Cardiac muscle cell (in vitro differentiated cells and primary cell): ENCODE results near the gene RNF217. TPM values are rescaled to one million over a fixed set of nuclear protein-coding genes. Genes with fewer than 3 reads are reported as not detected.
"Not testable (repeated sequence)": the region's sequence is repeated elsewhere in the genome, so short reads cannot be mapped to it uniquely, and the experiment has no call there.

Source experiments
- DNase-seq, 2 donors: peaks; one replicate each; pipeline versions ENCODE4 v3.0.0 to v3.0.0-alpha.2; 2010 to 2017; ENCODE audit warnings: low read depth in 1 of 2, low spot score in 1 of 2
- H3K27ac ChIP-seq: fragments of 200-600 bp; sonication (generic); 2 replicates; pipeline ENCODE4 v1.5.1; 2016
- H3K27me3 ChIP-seq: fragments of 200-600 bp; sonication (generic); 2 replicates; pipeline ENCODE4 v1.6.0; 2016; ENCODE audit warnings: control low read depth
- H3K36me3 ChIP-seq: fragments of 200-600 bp; sonication (generic); 2 replicates; pipeline ENCODE4 v1.5.1; 2016; ENCODE audit warnings: control low read depth
- H3K4me1 ChIP-seq: fragments of 200-600 bp; sonication (generic); 2 replicates; pipeline ENCODE4 v1.8.1; 2017; ENCODE audit warnings: low read depth, mild to moderate bottlenecking, mixed run types
- H3K4me3 ChIP-seq: fragments of 200-600 bp; sonication (generic); 2 replicates; pipeline ENCODE4 v1.5.1; 2016; ENCODE audit warnings: mild to moderate bottlenecking
- H3K9me3 ChIP-seq: fragments of 200-600 bp; sonication (generic); 2 replicates; pipeline ENCODE4 v1.5.1; 2017; ENCODE audit warnings: low read depth, mild to moderate bottlenecking, control low read depth
- polyA plus RNA-seq: library from polyadenylated mRNA; unstranded; fragments of >200 nt; fragmentation: Nextera tagmentation; extraction: Ambion mirVana; gene quantifications from 2 replicates; pipeline ENCODE4 v1.2.1, GENCODE V29; 2016
- total RNA-seq: library from RNA; depleted of rRNA; stranded (reverse); fragments of >200 nt; gene quantifications from 2 replicates; pipeline ENCODE4 v1.2.3, GENCODE V29; 2016
- TF ChIP-seq, protein P1 (sequence below): IDR thresholded peaks from 2 replicates; pipeline ENCODE4 v1.5.1; 2012; ENCODE audit warnings: low read depth, mild to moderate bottlenecking, low read length

Gene RNF217
- total and polyA plus RNA-seq, 2 experiments from 2014 or later: 9.4 to 27.1 TPM

DNA sequence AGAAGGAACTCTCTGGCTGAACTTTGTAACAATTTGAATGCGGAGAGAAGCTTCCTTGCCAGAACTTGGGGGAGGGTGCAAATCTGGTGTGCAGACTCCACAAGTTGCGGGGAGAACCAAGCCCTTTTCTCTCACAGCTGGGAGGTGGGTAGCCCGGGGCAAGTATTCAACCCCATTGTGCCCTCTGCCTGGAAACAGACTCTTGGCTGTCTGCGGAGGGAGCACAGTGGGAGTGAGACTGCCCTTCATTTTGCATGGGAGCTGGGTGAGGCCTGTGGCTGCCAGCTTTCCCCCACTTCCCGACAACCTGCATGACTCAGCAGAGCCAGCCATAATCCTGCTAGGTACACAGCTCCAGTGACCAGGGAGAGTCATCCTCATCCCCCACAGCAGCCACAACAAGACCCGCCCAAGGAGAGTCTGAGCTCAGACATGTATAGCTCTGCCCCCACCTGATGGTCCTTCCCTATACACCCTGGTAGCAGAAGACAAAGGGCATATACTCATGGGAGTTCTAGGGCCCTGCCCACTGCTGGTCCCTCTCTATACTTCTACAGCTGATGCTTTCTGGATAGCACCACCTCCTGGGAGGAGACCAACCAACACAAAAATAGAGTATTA lies 161.9 kb downstream of the RNF217 start:
- DNase-seq: no peak
- no peaks in the 10 kb centered on the region for H3K36me3 ChIP-seq
- H3K27me3 ChIP-seq: no peaks in the 10 kb centered on the region
- TF ChIP-seq, protein P1, sequence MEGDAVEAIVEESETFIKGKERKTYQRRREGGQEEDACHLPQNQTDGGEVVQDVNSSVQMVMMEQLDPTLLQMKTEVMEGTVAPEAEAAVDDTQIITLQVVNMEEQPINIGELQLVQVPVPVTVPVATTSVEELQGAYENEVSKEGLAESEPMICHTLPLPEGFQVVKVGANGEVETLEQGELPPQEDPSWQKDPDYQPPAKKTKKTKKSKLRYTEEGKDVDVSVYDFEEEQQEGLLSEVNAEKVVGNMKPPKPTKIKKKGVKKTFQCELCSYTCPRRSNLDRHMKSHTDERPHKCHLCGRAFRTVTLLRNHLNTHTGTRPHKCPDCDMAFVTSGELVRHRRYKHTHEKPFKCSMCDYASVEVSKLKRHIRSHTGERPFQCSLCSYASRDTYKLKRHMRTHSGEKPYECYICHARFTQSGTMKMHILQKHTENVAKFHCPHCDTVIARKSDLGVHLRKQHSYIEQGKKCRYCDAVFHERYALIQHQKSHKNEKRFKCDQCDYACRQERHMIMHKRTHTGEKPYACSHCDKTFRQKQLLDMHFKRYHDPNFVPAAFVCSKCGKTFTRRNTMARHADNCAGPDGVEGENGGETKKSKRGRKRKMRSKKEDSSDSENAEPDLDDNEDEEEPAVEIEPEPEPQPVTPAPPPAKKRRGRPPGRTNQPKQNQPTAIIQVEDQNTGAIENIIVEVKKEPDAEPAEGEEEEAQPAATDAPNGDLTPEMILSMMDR: no peak
- H3K4me3 ChIP-seq: no peak overlapping the region
- H3K4me1 ChIP-seq: no peaks in the 10 kb centered on the region
- H3K9me3 ChIP-seq: no peaks in the 10 kb centered on the region
- no peak overlapping the region for H3K27ac ChIP-seq

DNA sequence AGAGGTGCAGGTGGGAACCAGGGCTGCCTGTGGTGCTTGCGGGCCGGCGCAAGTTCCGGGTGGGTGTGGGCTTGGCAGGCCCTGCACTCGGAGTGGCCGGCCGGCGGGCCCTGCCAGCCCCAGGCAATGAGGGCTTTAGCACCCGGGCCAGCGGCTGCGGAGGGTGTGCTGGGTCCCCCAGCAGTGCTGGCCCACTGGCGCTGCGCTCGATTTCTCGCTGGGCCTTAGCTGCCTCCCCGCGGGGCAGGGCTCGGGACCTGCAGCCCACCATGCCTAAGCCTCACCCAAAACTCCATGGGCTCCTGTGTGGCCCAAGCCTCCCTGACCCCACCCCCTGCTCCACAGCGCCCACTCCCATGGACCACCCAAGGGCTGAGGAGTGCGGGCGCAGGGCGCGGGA lies 163.6 kb downstream of the RNF217 start:
- not testable (repeated sequence) for H3K9me3 ChIP-seq, H3K27me3 ChIP-seq, DNase-seq, H3K4me3 ChIP-seq, H3K4me1 ChIP-seq, H3K36me3 ChIP-seq, H3K27ac ChIP-seq

DNA sequence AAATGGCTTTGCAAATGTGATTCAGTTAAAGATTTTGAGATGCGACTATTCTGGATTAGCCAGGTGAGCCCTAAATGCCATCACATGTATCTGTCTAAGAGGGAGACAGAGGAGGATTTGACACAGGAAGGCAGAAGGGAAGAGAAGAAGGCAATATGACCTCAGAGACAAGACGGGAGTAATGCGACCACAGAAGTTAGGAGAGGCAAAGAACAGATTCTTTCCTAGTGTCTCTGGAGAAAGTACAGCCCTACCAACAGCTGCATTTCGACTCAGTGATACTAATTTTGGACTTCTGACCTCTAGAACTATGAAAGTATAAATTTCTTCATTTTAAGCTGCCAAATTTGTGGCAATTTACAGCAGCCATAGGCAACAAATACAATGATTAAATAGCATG lies 167.1 kb downstream of the RNF217 start:
- Histone ChIP-seq H3K9me3 (no peaks in the 10 kb centered on the region), H3K36me3 (no peaks in the 10 kb centered on the region), H3K27me3 (no peaks in the 10 kb centered on the region), H3K4me3 (no peak overlapping the region), H3K27ac (no peak overlapping the region), H3K4me1 (no peaks in the 10 kb centered on the region)
- TF ChIP-seq, protein P1: no peak
- no peak for DNase-seq

DNA sequence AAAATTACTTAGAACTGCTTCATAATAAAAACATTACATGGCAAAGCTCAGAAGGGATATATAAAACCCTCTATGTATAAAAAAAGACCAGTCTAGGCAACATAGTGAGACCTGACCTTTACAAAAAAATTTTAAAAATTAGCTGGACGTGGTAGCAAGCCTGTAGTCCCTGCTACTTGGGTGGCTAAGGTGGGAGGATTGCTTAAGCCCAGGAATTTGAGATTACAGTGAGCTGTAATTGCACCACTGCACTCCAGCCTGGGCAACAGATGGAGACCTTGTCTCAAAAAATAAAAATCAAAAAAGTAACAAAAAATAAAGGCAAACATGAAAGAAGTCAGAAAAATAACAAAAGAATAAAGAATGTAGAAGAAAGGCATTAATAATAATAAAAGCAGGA lies 169.8 kb downstream of the RNF217 start:
- TF ChIP-seq, protein P1: no peak
- no peaks in the 10 kb centered on the region for H3K4me1 ChIP-seq
- no peaks in the 10 kb centered on the region for H3K36me3 ChIP-seq
- peak in 1 of 2 donors; percentile 44 for DNase-seq
- H3K27ac ChIP-seq: no peak overlapping the region
- H3K4me3 ChIP-seq: no peak overlapping the region
- H3K9me3 ChIP-seq: no peaks in the 10 kb centered on the region
- no peaks in the 10 kb centered on the region for H3K27me3 ChIP-seq

DNA sequence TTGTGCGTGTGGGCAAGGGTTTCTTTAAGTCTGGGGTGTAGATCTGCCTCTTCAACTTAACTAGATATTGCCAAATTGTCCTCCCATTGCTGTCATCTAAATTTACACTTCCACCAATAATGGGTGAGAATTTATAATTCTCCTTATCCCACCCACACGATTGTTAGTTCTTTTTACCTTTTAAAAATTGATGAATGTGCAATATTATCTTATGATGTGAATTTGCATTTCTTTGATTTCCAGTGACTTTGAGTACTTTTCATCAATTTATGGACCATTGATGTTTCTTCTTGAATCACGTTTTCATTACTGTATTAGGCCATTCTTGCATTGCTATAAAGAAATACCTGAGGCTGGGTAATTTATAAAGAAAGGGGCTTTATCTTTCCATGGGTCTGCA lies 174.1 kb downstream of the RNF217 start:
- DNase-seq: no peak
- TF ChIP-seq, protein P1: no peak
- H3K27ac ChIP-seq: no peak overlapping the region
- no peaks in the 10 kb centered on the region for H3K4me1 ChIP-seq
- H3K4me3 ChIP-seq: no peak overlapping the region
- no peaks in the 10 kb centered on the region for H3K27me3 ChIP-seq
- H3K36me3 ChIP-seq: no peaks in the 10 kb centered on the region
- no peaks in the 10 kb centered on the region for H3K9me3 ChIP-seq

DNA sequence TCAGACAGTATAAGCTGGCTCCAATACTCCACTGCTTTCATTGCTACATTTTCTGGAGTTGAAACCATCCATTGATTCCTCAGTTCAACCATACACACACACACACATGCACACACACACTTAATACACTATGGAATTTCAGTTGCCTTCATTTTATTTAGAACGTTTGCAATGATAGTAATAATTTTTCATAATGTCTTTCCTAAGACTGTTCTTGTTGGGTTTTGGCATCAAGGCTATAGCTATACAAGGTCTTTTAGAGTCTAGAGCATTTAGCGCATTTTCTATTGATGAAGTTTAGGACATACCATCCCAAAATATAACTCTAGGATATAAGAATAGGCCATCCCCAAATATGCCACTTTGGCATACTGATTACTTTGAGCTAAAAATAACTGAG lies 175.8 kb downstream of the RNF217 start:
- Histone ChIP-seq H3K27ac (no peak overlapping the region), H3K4me3 (no peak overlapping the region), H3K36me3 (no peaks in the 10 kb centered on the region), H3K9me3 (no peaks in the 10 kb centered on the region), H3K4me1 (no peaks in the 10 kb centered on the region), H3K27me3 (no peaks in the 10 kb centered on the region)
- DNase-seq: no peak
- TF ChIP-seq, protein P1: no peak
